T-cell (primary cell): ENCODE data around the gene PRCP. TPM values are rescaled to one million over a fixed set of nuclear protein-coding genes. Genes with fewer than 3 reads are reported as not detected.

Experiments
- ATAC-seq, 4 experiments: fragments of 200-7000 bp in 3 of 4; fragments of 150-1000 bp in 1 of 4; cut with Tn5 transposase; replicated peaks in 1 of 4; 1 replicate in 3 of 4; 2 replicates in 1 of 4; pipeline ENCODE4 v1.10.0; 2021; ENCODE audit warnings: moderate library complexity in 3 of 4, mild to moderate bottlenecking in 2 of 4, moderate number of reproducible peaks in 1 of 4
- CTCF ChIA-PET, 2 donors: fragments of 300-600 bp; sonication (Branson Sonifier 250); formaldehyde crosslinking; loops; one replicate each; lab custom pipeline; 2022; ENCODE audit warnings: antibody characterized with exemption in 2 of 2; lab: Charles Lee
- POLR2A ChIA-PET, 2 donors: fragments of 300-600 bp; sonication (Branson Sonifier 250); formaldehyde crosslinking; loops; one replicate each; lab custom pipeline; 2022; ENCODE audit warnings: antibody characterized with exemption in 2 of 2; lab: Charles Lee
- DNase-seq, 35 experiments: peaks; one replicate each; pipeline versions ENCODE4 v3.0.0 to v3.0.0-alpha.2; 2013 to 2023
- H3K27ac ChIP-seq: one replicate; pipeline ENCODE4 v1.5.1; 2013; ENCODE audit warnings: low read length
- H3K27me3 ChIP-seq, 2 experiments: replicated peaks in 1 of 2; 1 replicate in 1 of 2; 2 replicates in 1 of 2; pipeline versions ENCODE4 v1.6.1 to v1.7.0; 2013; ENCODE audit warnings: low read length in 1 of 2, mixed read lengths in 1 of 2; ENCODE audit not compliant: control insufficient read depth in 2 of 2, insufficient read depth in 2 of 2; ENCODE audit errors: extremely low read depth in 1 of 2
- H3K36me3 ChIP-seq, 2 donors: 1 replicate in 1 of 2; 2 replicates in 1 of 2; pipeline versions ENCODE4 v1.6.1 to v1.7.0; 2013; ENCODE audit warnings: low read length in 1 of 2; ENCODE audit not compliant: control insufficient read depth in 2 of 2, insufficient read depth in 1 of 2; ENCODE audit errors: extremely low read depth in 1 of 2
- H3K4me1 ChIP-seq, 2 experiments: 1 replicate in 1 of 2; 2 replicates in 1 of 2; pipeline versions ENCODE4 v1.6.1 to v1.7.0; 2013; ENCODE audit warnings: low read length in 2 of 2, mixed read lengths in 1 of 2; ENCODE audit not compliant: insufficient read depth in 2 of 2, control insufficient read depth in 1 of 2; ENCODE audit errors: extremely low read depth in 1 of 2
- H3K4me3 ChIP-seq, 2 donors: 1 replicate in 1 of 2; 2 replicates in 1 of 2; pipeline versions ENCODE4 v1.5.1 to v1.7.0; 2013; ENCODE audit warnings: mild to moderate bottlenecking in 2 of 2, low read length in 1 of 2, moderate library complexity in 1 of 2; ENCODE audit not compliant: control insufficient read depth in 1 of 2; ENCODE audit errors: extremely low read depth in 1 of 2
- H3K9me3 ChIP-seq: 2 replicates; pipeline ENCODE4 v1.7.0; 2013
- H3K27ac Mint-ChIP-seq, 2 donors: one replicate each; pipeline ENCODE4 v1.8.0; 2020 to 2021; ENCODE audit warnings: mild to moderate bottlenecking in 2 of 2, mixed read lengths in 2 of 2
- H3K27me3 Mint-ChIP-seq, 2 donors: one replicate each; pipeline ENCODE4 v1.8.0; 2021 to 2022; ENCODE audit warnings: mixed read lengths in 2 of 2
- H3K36me3 Mint-ChIP-seq: one replicate; pipeline ENCODE4 v1.8.0; 2021; ENCODE audit warnings: mixed read lengths
- H3K4me1 Mint-ChIP-seq, 3 donors: one replicate each; pipeline ENCODE4 v1.8.0; 2020 to 2022; ENCODE audit warnings: mixed read lengths in 3 of 3, mild to moderate bottlenecking in 1 of 3
- H3K4me3 Mint-ChIP-seq, 3 donors: one replicate each; pipeline ENCODE4 v1.8.0; 2020 to 2022; ENCODE audit warnings: mild to moderate bottlenecking in 3 of 3, mixed read lengths in 3 of 3, moderate library complexity in 3 of 3
- H3K9me3 Mint-ChIP-seq, 3 donors: one replicate each; pipeline ENCODE4 v1.8.0; 2020 to 2022; ENCODE audit warnings: mixed read lengths in 3 of 3
- WGBS: methylation state at CpG from one replicate; pipeline ENCODE4 v1.1.5; 2013; ENCODE audit warnings: missing lambda C conversion rate; ENCODE audit not compliant: insufficient coverage; 5-methylcytosine and 5-hydroxymethylcytosine counted together
- total RNA-seq, 35 experiments: library from RNA in 6 of 35; stranded (reverse) in 6 of 35; fragments of 120-200 nt in 1 of 35; gene quantifications; one replicate each; pipeline versions ENCODE4 v1.2.1 to v1.2.4 and lab custom pipeline; 2013 to 2026

PRCP gene
- total RNA-seq, 5 donors from 2014 or later (not counting 1 experiment from before 2014, with no cell fraction given) = 18.1 to 22.7 (median 20.2) TPM

- no CpG with 5 or more reads among the region's 1 CpG for WGBS
- no peak overlapping the region for H3K4me3 Mint-ChIP-seq
These were observed 6.0 kb upstream of the PRCP start for GRCh38 chr11:82906236-82906635.

GRCh38 chr11:82903843-82904586 is 3.8 kb upstream of the PRCP start:
- no peak overlapping the region for H3K27ac ChIP-seq
- H3K4me1 Mint-ChIP-seq = peaks cover 45 to 63% (median 49%) of the 10 kb centered on the region in 3 donors
- POLR2A ChIA-PET = interaction anchor here (0.6 to 0.7 kb wide), 2 partner anchors 252 kb away, joined by 3 to 5 read pairs; no protein-coding TSS in a partner anchor
- H3K36me3 Mint-ChIP-seq = no peaks in the 10 kb centered on the region
- no peaks in the 10 kb centered on the region for H3K9me3 ChIP-seq
- 80% methylated on average over 1 of the region's 3 CpGs for WGBS
- no peak for DNase-seq
- H3K27me3 Mint-ChIP-seq = no peaks in the 10 kb centered on the region
- peaks cover 27 to 28% of the 10 kb centered on the region in 2 experiments for H3K4me1 ChIP-seq
- H3K4me3 ChIP-seq = no peak overlapping the region
- ATAC-seq = no peak
- H3K4me3 Mint-ChIP-seq = no peak overlapping the region
- CTCF ChIA-PET = interaction anchor here (0.6 to 2.0 kb wide), 13 partner anchors 9 to 347 kb away, joined by 3 to 8 read pairs (median 3); no protein-coding TSS in a partner anchor
- H3K27me3 ChIP-seq = no peaks in the 10 kb centered on the region
- no peaks in the 10 kb centered on the region for H3K36me3 ChIP-seq
- no peaks in the 10 kb centered on the region for H3K9me3 Mint-ChIP-seq
- no peak overlapping the region for H3K27ac Mint-ChIP-seq

More at GRCh38 chr11:82906236-82906635, 6.0 kb upstream of the PRCP start:
- Histone ChIP-seq H3K4me3 (no peak overlapping the region), H3K27me3 (no peaks in the 10 kb centered on the region), H3K36me3 (no peaks in the 10 kb centered on the region), H3K27ac (no peak overlapping the region), H3K9me3 (no peaks in the 10 kb centered on the region), H3K4me1 (peaks cover 9 to 23% of the 10 kb centered on the region in 2 experiments)
- no peaks in the 10 kb centered on the region for H3K9me3 Mint-ChIP-seq
- ATAC-seq (no peak), DNase-seq (peak in 1 of 35 experiments; percentile 57)
- ChIA-PET CTCF (interaction anchor here (0.6 to 2.0 kb wide), 7 partner anchors 39 to 382 kb away, joined by 3 to 7 read pairs (median 3); no protein-coding TSS in a partner anchor), POLR2A (interaction anchor here (0.5 to 0.6 kb wide), 2 partner anchors 15 to 278 kb away, joined by 4 to 7 read pairs; no protein-coding TSS in a partner anchor)
- no peaks in the 10 kb centered on the region for H3K36me3 Mint-ChIP-seq
- peaks cover 37 to 41% (median 39%) of the 10 kb centered on the region in 3 donors for H3K4me1 Mint-ChIP-seq
- peak overlapping the region in 1 of 2 donors; percentile 63 for H3K27ac Mint-ChIP-seq
- no peaks in the 10 kb centered on the region for H3K27me3 Mint-ChIP-seq

GRCh38 chr11:82902880-82903279 is 2.6 kb upstream of the PRCP start:
- ChIA-PET POLR2A (interaction anchor here in 1 of 2 donors (3.2 kb wide), 1 partner anchor 383 kb away, joined by 15 read pairs; the partner anchor contains the start of gene CCDC90B), CTCF (interaction anchor here in 1 of 2 donors (1.2 to 4.3 kb wide), 3 partner anchors 11 to 35 kb away, joined by 4 to 42 read pairs (median 8); no protein-coding TSS in a partner anchor)
- Histone ChIP-seq H3K9me3 (no peaks in the 10 kb centered on the region), H3K4me1 (peaks cover 25 to 34% of the 10 kb centered on the region in 2 experiments), H3K27ac (no peak overlapping the region), H3K36me3 (no peaks in the 10 kb centered on the region), H3K4me3 (no peak overlapping the region), H3K27me3 (no peaks in the 10 kb centered on the region)
- Mint-ChIP-seq H3K9me3 (no peaks in the 10 kb centered on the region), H3K27ac (no peak overlapping the region), H3K27me3 (no peaks in the 10 kb centered on the region), H3K4me3 (peak overlapping the region in 1 of 3 donors; percentile 88), H3K36me3 (no peaks in the 10 kb centered on the region), H3K4me1 (peaks cover 44 to 55% (median 46%) of the 10 kb centered on the region in 3 donors)
- DNase-seq = no peak
- WGBS = 81% methylated on average over 3 of the region's 3 CpGs
- no peak for ATAC-seq

- peak overlapping the region; percentile 89 to 92 for H3K4me3 ChIP-seq
- 5% methylated on average over 12 of the region's 15 CpGs for whole genome bisulfite sequencing
- no peaks in the 10 kb centered on the region for H3K9me3 ChIP-seq
- DNase-seq (peak in 1 of 35 experiments; percentile 42), ATAC-seq (no peak)
- H3K27me3 Mint-ChIP-seq = no peaks in the 10 kb centered on the region
- CTCF ChIA-PET = interaction anchor here (0.6 to 4.3 kb wide), 18 partner anchors 10 to 391 kb away, joined by 3 to 42 read pairs (median 5); partner anchors contain the start of genes CCDC90B (in 1 of the 2) and PCF11 (in 1 of the 2)
- peaks cover 45 to 52% (median 46%) of the 10 kb centered on the region in 3 donors for H3K4me1 Mint-ChIP-seq
- no peaks in the 10 kb centered on the region for H3K27me3 ChIP-seq
- POLR2A ChIA-PET = interaction anchor here (0.5 to 3.2 kb wide), 19 partner anchors 8 to 391 kb away, joined by 3 to 39 read pairs (median 4); partner anchors contain the start of genes CCDC90B (in 2 of the 2), PCF11 (in 2 of the 2) and ANKRD42 (in 1 of the 2)
- peaks cover 21 to 34% of the 10 kb centered on the region in 2 experiments for H3K4me1 ChIP-seq
- peak overlapping the region in 1 of 2 donors; percentile 98 for H3K27ac Mint-ChIP-seq
- peak overlapping the region; percentile 98 for H3K27ac ChIP-seq
- H3K4me3 Mint-ChIP-seq = peak overlapping the region; percentile 88 to 99 (median 97)
- no peaks in the 10 kb centered on the region for H3K36me3 Mint-ChIP-seq
- H3K36me3 ChIP-seq = no peaks in the 10 kb centered on the region
- H3K9me3 Mint-ChIP-seq = no peaks in the 10 kb centered on the region
These were observed 1.8 kb upstream of the PRCP start for GRCh38 chr11:82901922-82902485.

GRCh38 chr11:82901165-82901921 is 1.1 kb upstream of the PRCP start, which contains the start of gene DDIAS:
TSS of gene DDIAS (plus strand) at chr11:82901736. CDS start at chr11:82914739, 13,003 bp downstream.
- ChIA-PET CTCF (interaction anchor here (0.6 to 4.3 kb wide), 19 partner anchors 9 to 392 kb away, joined by 3 to 42 read pairs (median 5); partner anchors contain the start of genes CCDC90B (in 1 of the 2) and PCF11 (in 1 of the 2)), POLR2A (interaction anchor here (0.5 to 3.2 kb wide), 25 partner anchors 9 to 1031 kb away, joined by 3 to 39 read pairs (median 4); partner anchors contain the start of genes CCDC90B (in 2 of the 2), PCF11 (in 2 of the 2) and ANKRD42 (in 1 of the 2))
- no peaks in the 10 kb centered on the region for H3K27me3 Mint-ChIP-seq
- peak; percentile 86 to 99 (median 94) for DNase-seq
- no peaks in the 10 kb centered on the region for H3K9me3 ChIP-seq
- H3K4me3 Mint-ChIP-seq = peak within 1 kb of the TSS; percentile 88 to 99 (median 97)
- no peaks in the 10 kb centered on the region for H3K27me3 ChIP-seq
- H3K36me3 ChIP-seq = no peaks in the 10 kb centered on the region
- peaks cover 42 to 46% (median 44%) of the 10 kb centered on the region in 3 donors for H3K4me1 Mint-ChIP-seq
- no peaks in the 10 kb centered on the region for H3K9me3 Mint-ChIP-seq
- under 1% methylated on average over 42 of the region's 49 CpGs for WGBS
- peaks cover 3% of the 10 kb centered on the region for H3K36me3 Mint-ChIP-seq
- H3K27ac ChIP-seq = peak within 1 kb of the TSS; percentile 98
- peak; percentile 71 to 82 (median 75) for ATAC-seq
- peak within 1 kb of the TSS; percentile 98 for H3K27ac Mint-ChIP-seq
- H3K4me3 ChIP-seq = peak within 1 kb of the TSS; percentile 89 to 92
- H3K4me1 ChIP-seq = peaks cover 14 to 34% of the 10 kb centered on the region in 2 experiments
